SW 1271 (cell line): ENCODE data around the gene MRPL36.
"Not testable (repeated sequence)": the region's sequence is repeated elsewhere in the genome, so short reads cannot be mapped to it uniquely, and the experiment has no call there.

Source experiments
- DNase-seq, 2 experiments: peaks; one replicate each; lab custom pipeline; 2025; lab: John Stamatoyannopoulos, UW

Gene MRPL36

DNA sequence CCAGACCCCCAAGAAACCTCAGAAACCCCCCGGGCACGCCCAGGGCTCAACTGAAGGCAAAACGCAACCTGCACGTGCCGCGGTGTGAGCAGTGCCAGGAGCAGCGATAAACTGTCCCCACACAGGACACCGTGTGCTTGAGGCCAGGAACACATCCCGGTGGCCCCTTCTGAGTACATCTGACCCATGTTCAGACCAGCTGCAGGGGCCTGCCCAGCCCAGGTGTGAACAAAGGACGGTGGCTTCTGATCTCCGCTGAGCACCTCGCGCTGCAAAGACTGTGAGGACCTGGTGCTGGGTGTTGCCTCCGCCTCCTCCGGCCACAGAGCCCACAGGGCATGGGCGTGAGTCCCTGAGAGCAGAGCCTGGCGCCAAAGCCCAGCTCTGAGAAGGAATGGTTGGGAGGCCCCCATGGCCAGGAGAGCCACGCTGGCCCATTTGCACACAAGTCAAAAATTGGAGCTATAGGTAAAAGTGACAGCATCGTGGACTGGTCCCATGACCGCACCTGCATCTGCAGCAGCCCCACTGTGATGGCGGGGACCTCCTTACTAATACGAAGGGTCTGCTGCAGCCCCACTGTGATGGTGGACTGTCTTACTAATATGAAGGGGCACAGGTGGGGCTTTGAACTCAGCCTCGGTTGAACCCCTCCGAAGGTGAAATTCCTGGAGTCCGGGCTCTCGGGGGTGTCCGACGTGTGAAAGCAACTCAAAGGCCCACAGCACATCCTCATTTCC, 33.0 kb upstream of the MRPL36 start:
- DNase-seq: no peak

DNA sequence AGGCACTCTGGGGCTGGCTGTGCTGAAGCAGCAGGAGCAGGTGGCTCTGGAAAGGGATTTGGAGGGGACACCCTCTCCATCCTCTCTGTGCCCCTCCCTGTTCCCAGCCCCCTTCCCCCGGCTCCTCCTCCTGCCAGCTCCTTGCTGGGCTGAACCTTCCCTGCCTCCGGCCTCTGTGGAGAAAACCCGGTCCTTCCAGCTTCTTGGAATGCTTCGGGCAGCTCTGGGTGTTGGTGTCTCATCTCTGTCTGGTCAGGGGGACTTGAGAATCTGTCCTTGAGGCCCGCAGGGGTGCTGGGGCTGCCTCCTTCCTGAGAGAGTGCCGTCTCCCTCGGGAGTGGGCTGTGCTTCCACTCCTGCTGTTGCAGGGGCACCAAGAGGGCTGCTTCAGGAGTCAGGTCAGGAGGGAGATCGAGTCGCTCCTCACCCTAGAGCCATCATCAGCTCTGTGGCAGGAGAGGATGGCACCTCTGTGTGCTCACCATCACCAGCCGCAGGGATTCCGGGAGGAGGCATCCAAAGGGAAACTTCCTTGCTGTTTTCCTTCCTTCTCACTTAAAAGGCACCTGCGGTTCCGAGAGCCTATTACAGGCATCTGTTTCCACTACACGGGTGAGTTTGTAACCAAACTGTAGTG, 32.2 kb upstream of the MRPL36 start:
- no peak for DNase-seq

DNA sequence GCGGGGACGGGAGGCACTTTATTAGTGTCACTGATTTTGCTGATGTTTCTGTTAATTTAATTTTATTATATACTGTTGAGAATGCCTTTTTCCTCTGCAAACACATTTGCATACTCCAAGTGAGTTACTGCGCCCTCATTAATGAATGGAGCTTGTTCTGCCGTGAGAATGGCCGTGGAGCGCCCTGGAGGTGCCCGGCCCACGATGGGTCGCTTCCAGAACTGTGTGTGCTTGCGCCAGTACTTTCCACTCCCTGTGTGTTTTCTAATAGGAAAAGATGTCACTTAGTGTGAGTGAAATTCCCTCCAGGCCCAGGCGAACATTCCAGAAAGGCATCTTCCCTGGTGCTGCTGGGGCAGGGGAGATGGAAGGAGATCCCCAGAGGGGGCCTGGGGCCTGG, 31.6 kb upstream of the MRPL36 start:
- DNase-seq: no peak

DNA sequence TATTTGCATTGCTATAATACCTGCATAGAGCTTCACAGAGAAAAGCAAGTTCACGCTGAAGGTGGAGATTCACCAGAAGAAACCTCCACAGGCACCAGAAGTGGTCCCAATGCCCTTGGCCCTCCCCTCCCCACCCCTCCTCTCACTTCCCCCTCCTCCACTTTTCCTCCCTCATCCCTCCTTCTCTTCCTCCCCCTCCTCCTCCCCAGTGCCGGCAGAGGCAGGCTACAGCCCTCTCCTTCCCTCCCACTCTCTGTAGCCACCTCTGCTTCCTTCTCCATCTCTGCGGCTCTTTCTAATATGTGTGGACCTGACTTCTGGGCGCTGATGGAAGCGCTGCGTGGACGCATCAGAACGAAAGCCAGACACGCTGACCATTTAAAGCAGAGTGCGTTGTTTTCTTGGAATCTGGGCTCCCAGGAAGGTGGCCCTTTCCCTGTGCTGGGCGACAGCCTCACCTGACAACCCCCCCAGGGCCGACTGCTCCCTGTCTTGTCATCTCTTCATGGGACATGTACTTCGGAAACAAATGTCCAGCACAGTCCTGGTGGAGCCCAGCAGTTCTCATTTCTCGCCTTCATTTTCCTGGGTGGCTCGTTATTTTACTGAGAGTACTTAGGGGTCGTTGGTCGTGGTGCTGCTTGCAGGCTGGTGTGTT, 31.1 kb upstream of the MRPL36 start:
- no peak for DNase-seq

DNA sequence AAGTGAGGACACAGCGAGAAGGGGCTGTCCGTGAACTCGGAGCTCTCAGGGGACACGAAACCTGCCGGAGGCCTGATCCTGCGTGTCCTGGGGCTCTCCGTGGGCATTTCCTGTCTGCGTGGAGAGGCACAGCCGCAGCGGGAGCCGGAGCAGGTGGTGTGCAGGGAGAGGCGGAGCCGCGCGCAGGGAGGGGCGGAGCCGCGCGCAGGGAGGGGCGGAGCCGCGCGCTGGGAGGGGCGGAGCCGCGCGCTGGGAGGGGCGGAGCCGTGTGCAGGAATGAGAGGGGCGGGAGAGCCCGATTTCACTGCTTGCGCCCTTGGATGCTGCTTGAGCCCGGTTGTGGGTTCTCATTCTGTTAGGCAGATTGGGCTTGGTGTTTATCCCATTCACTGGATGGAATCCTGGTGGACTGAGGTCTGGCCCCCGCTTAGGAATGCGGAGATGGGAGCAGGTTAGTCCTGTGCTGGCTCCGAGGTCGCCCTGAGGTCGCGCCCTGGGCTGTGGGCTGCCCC, 28.3 kb upstream of the MRPL36 start:
- DNase-seq: no peak

DNA sequence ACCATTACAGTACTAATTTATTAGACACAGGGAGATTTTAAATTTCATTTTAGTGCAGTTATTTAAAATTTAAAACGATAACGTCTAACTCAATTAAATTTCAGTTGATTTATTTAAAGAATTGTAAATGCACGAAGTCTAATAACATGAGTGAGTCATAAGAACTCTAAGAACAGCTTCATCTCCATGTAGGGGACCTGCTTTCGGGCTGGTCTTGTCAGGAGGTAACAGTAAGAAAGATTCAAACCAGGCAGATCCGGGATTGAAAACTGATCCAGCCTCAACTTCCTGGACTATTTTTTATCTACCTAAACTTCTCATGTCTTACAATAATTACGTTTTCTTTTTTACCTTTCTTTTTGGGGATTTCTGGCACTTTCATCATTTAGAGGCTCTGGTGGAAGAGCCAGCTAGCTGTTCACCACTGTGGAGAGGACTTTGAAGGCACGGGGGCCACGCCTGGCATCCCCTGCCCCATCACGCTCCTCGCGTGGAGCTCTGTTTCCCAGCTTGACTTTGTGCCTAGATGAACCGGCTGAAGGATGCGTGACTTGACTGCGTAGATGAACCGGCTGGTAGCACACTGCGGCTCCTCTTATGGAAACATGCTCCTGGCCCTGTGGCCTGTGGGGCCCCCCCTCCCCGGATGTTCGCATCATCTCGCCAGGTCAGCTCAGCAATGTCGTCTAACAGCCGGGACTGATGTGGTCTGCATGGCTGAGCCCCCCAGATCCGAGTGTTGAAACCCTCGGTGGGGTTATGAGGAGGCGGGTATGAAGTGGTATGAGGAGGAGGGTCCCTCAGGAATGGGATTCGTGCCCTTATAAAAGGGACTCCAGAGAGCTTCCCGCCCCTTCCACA, 27.6 kb upstream of the MRPL36 start:
- DNase-seq: no peak

DNA sequence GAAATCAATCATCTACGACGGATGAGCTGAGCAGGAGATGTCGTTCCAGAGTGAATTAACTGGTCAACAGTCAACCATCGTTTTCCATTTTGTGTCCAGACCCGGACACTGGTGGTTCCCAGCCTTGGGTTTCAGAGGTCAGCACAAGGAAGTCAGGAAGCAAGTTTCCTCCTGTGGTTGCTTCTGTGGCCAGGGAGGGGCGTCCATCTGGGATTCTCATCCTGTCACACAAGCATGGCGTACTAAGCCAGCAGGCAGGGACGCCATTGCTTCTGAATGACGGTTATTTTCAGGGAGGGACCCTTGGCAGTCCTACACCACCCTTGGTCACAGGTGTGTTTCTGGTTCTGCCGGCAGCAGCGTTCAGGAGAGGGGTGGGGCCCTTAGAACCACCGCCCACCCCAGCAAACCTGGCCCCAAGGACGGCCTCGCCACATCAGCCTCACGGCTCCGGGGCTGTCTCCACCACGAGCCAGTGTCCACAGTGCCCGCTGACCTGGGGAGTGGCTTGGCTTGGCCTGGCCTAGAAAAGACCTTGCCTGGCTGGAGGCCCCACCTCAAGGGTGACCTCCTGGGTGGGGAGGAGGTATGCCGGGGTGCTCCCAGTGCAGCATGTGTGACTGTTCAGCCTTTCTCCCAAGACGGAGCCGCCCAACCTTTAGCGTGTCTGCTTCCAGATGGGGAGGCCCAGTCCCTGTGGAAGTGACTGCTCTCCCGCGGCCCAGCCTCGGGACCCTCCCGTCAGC, 26.8 kb upstream of the MRPL36 start:
- DNase-seq: no peak

DNA sequence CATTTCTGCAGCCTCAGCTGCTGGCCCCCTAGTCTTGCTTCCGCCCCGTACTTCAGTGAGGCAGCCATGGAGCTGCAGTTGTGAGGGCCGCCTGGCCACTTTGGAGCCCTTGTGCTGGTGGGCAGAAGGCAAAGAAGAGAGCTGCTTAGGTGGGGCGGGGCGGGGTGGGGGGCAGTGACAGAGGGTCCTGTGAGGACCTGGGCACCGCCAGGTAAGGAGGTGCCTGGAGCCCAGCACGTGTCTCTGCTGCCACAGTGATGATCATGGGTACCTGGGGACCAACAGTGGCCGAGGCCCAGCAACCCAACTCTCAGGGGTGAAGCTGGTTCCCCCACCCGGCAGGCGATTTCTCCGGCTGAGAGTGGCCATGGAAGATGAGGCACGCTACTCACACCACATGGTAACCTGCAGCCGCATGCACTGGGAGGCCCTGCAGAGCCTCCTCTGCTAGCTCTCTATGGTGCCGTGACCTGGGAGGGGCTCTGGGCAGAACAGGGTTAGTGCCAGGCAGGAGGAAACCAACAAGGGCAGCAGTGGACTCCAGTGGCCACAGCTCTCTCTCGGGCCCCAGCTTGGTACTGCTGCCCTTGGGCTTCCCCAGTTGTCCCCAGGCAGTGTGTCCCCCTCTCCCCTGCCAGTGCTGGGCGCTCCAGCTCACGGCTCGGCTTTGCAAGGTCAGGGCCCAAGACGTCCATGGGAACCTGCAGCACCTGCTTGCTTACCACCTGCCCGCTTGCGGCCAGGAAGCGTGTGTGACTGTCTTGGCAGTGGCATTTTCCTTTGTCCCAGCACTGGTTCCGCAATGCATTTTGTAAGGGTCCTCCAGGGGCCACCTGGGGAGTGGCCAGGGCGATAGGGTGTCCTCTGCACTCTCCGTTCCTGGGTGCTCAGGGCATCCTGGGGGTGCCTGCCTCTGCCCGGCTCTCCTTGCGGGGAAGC, 25.5 kb upstream of the MRPL36 start:
- no peak for DNase-seq

DNA sequence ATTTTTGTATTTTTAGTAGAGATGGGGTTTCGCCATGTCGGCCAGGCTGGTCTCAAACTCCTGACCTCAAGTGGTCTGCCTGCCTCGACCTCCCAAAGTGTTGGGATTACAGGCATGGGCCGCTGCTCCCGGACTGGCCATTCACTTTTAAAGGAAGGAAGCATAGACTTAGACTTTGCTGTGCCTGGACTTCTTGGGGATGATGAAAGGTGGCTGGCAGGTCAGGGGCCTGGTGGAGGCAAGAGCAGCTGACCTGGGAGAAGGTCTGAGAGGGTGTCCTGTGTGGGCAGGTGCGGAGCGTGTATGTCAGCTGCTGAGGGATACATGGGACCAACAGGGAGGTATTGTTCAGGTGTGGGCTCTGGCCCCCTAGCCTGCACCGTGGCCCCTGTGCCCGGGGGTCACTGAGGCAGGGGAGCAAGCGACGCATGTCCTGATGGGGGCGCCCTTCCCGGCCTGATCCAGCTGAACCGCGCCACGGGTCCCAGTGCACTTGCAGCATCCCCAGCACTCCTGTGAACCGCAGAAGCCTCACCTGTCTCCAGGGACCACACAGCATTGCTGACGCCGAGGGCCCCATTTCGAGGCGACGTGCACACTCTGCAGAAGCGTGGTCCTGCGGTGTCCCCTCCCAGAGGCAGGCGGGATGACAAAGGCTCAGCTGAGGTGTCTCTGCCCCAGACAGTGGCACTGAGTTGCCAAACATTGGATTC, 24.6 kb upstream of the MRPL36 start:
- no peak for DNase-seq

DNA sequence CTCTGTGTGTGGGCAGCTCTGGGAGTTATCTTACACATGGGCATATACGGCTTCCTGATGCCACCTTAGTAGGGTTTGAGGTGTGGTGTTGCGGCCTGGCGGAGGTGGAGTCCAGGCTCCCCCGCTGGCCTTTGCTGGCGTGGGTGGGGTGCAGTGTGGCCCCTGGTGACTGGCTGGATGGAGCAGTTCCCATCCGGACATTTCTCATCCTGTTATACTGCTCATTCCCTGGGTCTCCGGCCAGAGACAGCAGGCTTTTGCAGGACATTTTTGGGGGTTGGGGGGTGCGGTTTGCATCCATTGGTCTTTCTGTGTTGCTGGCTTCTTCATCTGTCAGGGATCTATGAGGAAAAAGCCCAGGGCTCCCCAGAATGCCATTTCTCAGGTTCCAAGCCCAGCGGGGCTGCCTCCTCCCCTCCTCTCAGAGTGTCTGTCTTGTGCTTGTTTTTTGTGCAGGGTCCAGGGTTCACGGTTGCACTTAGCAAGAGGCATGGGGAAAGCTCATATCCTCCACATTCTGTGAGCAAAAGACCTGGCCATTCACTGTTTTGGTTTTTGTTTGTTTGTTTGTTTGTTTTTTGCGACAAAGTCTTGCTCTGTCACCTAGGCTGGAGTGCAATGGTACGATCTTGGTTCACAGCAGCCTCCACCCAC, 23.9 kb upstream of the MRPL36 start:
- no peak for DNase-seq

DNA sequence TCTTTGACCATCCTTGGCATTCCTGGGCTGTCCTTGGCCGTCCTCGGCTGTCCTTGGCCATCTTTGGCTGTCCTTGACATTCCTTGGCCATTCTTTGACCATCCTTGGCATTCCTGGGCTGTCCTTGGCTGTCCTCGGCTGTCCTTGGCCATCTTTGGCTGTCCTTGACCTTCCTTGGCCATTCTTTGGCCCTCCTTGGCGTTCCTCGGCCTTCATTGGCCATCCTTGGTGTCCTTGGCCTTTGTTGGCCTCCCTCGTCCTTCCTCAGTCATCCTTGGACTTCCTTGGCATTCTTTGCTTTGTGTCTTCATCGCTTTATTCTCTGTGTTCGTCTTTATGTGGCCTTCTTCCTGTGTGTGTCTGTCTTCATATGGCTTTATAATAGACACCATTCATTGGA, 22.2 kb upstream of the MRPL36 start:
- no peak for DNase-seq

DNA sequence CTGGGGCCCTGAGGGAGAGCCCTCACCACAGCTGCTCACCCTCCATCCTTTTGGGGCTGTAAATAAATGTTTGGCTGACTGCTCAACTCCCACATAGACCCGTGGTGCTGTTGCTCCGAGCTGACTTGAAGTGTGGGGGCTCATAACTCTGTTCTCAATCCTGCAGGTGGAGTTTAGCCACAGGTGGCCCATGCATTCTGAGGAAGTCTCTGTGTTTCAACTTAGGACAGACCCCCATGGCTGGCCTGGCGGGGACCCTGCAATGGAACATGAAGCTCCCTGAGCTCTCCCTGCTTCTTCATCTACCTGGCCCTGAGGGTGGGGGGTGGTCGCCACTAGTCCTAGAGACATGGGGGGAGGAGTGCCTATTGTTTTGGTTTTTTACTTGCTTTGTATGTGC, 21.3 kb upstream of the MRPL36 start:
- no peak for DNase-seq

DNA sequence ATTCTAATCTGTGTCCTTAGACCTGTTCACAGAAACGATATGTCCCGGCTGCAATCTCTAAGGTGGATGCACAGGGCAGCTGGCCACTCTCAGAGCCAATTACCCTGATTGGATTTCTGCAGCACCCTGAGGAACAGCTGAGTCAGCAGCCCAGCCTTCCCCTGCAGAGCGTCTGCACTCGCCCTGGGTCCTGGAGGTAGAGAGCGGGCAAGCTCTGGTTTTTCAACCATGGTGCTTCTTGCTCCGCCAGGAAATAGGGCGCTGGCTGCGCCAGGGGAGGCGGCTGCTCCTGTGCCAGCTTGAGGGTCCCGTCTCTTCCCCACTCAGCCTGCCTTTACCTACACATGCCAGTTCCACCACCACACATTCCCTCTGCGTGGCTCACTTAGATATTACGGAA, 20.7 kb upstream of the MRPL36 start:
- no peak for DNase-seq

DNA sequence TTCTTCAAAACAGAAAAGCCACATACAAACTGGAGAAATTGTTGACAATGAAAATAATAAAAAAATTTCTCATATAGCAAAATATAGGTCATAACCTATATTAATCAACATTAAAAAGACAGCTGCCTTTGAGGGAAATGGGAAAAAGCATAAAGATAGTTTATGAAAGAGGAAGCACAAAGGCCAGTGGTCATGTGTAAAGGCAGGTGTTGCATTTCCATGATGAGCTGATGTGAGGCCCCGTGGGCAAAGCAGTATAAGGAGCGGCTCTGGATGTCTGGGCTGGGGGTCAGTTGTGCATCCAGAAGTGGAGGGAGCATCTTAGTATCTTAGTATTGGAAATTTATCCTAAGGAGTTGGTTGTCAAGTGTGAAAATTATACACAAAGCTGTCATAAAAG, 19.8 kb upstream of the MRPL36 start:
- no peak for DNase-seq

DNA sequence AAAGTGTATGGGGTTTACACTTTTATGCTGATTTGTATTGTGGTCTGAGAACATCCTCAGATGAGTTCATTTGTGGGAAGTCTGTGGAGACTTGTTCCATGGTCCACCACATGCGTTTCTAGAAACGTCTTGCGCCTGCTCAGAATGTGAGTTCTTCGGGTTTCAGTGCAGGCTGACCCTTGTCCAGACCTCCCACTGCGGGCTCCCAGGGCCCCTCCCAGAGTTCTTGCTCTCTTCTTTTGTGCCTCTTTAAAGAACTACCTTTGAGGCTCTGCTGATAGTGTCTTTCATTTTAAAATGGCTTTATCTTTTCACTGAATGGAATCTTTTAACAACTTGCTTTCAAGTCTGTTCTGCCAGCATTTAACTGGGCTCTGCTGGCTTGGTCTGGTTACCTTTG, 19.1 kb upstream of the MRPL36 start:
- no peak for DNase-seq

DNA sequence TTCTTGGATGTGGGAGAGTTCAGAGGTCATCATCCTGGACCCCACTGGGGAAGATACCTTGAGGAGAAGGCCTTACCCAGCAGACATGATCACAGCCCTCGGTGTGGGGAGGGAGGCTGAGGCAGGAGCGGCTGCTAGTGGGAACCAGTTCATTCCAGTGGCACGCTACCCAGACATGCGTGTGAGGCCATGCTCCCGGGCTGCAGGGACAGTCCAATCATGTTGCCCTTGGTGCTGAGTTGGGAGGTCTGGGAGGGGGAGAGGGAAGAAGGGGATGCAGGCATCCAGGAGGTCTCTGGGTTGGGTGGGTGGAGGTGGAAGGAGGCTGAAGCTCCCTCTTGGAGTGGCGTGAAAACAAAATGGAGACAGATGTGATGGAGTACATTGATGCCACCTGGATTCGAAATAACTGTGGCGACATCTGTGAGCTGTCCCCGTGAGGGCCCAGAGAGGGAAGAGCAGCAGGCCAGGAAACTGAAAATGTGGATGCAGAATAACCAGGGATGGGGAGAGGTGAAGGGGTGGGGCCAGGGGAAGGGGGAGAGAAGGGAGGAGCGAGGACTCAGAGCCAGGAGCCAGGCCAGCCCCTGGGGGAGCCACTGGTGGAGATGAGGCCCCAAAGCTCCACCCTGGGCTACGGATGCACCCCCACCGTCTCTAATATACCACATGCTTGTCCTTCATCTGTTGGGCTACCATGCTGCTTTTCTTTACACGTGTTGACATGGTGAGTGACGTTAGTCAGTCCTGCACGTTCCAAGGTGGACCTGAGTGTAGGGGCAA, 17.8 kb upstream of the MRPL36 start:
- no peak for DNase-seq

DNA sequence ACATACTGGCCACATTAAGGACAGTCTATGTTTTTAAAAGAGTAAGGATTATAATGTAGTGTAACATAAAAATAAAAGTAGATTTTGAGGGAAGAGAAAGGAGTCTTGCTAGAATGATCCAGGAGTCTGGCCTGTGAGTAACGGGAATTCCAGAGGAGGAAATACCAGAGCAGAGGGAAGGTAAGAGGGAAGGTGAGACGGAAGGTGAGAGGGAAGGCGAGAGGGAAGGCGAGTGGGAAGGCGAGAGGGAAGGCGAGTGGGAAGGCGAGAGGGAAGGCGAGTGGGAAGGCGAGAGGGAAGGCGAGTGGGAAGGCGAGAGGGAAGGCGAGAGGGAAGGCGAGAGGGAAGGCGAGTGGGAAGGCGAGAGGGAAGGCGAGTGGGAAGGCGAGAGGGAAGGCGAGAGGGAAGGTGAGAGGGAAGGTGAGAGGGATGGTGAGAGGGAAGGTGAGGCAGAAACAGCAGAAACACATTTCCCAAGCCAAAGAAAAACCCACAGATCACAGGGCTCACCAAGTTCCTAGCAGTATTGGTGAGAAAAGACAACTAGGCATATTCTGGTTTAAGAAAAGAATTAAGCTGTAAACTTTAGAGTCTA, 17.0 kb upstream of the MRPL36 start:
- not testable (repeated sequence) for DNase-seq

DNA sequence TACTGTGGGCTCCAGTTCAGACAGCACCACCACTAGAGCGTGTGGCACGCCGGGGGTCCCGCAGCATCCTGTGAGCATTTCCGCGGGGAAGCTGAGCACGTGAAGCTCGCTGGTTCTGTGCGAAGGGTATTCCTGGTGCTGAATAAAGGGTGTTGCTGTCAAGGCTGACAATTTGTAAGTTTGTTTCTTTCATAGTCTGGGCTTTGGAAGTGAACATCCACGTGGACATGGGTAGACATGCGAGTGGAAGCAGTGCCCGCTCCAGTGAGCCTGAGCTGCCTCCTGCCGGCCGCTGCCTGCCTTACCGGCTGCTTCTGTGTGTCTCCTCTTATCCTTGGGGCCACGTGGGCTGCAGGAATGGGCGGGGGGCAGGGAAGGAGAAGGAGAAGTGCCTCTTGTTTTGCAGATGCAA, 16.2 kb upstream of the MRPL36 start:
- no peak for DNase-seq
